ENCODE measurements around the gene USP40. TPM values are rescaled to one million over a fixed set of nuclear protein-coding genes. Genes with fewer than 3 reads are reported as not detected.

Gene USP40
- total RNA-seq, 1 donor from 2014 or later, result 23.8 TPM

DNA sequence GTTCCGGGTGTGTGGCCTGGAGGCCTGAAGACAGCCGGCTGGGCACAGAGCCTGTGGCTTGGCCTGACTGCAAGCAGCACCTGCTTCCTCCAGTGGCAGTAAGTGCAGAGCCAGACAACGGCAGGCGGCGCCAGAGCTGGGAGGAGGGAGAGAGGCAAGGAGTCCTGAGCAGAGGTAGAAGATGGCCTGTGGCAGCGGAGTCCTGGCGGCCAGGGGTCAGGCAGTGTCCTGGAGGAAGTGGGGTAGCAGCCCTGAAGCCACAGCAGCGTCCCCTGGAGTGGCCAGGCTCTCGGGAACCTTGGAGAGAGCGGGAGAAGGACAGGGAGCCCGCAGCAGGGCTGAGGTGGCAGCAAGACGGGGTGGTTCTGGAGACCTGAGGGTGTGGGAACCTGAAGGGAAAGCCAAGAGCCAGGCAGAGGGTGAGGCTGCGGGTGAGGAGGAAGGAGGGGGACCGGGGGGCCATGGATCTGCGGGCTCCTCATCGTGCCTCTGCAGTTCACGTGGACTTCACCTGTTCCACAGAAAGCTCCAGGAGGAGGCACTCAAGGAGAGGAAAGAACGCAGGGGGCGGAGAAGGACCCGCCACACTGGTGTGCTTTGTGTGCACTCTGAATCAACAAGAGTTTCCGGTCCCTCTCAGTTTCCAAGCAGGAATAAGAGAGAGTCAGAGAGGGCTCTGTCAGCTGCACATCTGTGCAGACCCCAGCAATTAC lies 85.9 kb downstream of the USP40 start:
- intact Hi-C loops (cut with DNase I), result loop anchor here (10.0 kb wide), 1 partner anchor 84 kb away; the partner anchor contains the start of gene USP40
- DNase-seq (ENCODE audit: low spot score), result peak; percentile 74

DNA sequence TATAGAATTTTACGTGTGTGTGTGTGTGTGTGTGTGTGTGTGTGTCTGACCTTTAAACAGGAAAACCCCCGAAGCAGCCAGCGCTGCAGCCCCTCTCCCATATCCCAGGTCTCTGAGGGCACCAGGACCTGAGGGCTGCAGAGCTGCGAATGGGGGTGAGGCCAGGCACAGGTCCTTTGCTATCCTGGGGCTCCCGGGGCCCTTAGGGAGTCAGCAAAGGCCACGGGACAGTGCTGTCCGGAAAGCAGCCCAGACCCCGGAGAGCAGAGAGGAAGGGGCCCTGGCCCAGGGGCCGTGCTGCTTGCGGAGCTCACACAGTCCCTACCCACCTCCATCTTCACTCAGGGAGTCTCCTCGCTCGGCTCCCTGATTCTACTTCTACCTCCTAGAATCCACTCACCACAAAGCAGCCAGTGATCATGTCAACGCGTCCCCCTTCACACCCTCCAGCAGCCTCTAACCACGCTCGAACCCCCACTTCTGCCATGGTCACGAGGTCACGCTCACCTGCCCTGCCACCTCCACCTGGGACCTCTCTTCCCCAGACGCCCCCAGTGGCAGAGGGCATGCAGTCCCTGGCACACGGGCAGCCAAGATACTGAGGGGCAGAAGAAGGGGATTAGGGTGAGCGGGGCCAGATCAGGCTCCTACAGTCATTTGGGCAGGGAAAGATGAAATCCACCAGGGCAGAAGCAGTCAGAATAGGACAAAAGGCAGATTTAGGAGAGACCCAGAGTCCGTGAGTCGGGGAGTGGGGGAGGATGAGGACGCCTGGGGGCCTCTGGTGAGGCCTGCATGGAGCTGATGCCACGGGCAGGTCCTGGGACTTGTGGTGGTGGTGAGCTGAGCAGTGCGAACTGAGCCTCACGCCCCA lies 86.7 kb downstream of the USP40 start:
- DNase-seq (ENCODE audit: low spot score), result peak; percentile 62
- intact Hi-C loops (cut with DNase I), result loop anchor here (10.0 kb wide), 1 partner anchor 85 kb away; the partner anchor contains the start of gene USP40

DNA sequence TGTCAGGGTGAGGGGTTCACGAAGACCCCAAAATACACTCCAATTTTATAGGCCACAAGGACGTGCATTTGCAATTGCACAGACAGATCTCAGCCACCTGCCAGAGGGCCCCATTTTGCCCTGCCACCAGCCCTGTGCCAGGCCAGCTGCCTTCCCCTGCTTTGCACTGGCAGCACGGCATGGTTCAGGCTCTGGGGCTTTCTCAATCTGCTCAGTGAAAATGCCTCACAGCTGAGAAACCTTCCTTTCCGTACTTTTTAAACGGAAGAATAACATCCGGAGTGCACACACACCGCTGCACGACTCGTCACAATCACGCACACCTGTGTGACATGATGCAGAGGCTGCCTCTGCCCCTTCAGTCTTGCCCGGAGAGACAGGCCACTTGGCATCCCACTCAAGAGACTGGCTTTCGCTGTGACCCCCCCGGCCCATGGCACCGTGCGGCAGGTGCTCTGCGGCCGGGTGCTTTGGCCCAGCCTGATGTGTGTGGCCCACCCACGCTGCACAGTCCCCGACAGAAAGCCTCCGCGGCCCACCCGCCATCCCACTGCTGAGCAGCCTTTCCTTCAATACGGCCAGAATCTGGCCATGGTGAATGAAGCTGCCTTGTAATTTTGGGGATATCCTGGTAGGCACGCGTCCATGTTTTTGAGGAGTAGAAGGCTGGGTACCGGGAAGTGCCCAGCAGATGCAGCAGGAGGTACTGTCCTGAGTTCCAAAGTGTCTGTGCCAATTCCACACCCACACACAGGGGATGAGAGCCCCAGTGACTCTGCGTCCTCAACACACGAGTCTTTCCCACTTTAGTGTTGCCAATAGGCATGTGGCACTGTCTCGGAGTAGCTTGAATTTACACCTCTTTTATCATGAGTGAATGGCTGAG lies 88.8 kb downstream of the USP40 start:
- DNase-seq (ENCODE audit: low spot score), result peak; percentile 53
- intact Hi-C loops (cut with DNase I), result no loop called here

DNA sequence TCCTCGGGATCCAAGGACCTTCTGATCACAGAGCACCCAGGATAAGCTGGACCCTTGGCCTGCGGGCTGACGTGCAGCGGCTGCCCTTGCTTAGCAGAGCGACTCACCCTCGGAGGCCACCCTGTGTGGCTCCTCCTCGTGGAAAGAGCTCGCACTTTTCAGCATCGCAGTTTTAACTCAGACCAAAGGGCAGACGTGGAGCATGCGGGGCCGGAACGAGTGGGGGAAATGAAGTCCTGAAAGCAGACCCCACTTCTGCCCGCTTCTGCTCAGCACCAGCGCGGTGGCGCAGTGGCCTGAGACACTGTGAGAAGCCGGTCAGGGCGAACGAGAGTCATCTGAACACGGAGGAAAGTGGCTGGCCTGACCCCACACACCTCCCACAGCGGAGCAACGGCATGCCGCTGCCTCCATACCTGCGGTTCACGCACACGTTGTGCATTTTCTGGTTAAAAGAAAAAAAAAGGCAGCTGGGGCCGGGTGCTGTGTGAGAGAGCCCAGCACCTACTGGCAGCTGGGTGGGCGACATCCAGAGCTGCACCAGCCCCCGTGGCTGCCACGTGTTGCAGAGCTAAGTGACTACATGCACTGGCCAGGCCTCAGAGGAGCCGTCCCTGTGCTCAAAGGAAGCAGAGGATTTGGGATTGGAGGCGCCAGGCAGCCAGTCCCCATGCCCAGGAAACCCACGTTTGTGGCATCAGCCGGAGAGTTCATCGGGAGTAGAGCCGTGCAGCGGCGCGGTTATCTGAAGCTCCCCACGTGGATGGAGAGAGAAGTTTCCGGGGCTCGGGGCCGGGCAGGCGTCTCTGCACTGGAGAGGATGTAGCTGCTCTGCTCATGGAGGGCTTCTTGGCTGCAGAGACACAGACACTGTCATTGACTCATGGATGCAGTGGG lies 89.7 kb downstream of the USP40 start:
- intact Hi-C loops (cut with DNase I), result no loop called here
- DNase-seq (ENCODE audit: low spot score), result peak; percentile 70

DNA sequence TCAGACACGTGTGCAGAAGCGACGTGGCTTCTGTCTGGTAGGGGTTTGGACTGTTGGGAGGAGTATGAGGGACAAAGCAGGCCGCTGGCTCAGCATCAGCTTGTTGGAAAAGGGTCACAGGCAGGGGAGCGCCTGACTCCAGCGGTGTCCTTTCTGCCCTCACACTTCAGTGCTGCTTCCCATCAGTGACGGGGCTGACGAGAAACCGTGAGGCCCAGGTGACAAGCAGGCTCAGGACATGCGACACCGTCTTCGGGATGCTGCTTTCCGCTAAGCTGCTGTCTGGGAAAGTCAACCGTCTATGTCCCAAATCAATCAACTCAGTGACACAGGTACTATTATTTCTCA lies 90.5 kb downstream of the USP40 start:
- intact Hi-C loops (cut with DNase I), result no loop called here
- peak; percentile 63 for DNase-seq (ENCODE audit: low spot score)

DNA sequence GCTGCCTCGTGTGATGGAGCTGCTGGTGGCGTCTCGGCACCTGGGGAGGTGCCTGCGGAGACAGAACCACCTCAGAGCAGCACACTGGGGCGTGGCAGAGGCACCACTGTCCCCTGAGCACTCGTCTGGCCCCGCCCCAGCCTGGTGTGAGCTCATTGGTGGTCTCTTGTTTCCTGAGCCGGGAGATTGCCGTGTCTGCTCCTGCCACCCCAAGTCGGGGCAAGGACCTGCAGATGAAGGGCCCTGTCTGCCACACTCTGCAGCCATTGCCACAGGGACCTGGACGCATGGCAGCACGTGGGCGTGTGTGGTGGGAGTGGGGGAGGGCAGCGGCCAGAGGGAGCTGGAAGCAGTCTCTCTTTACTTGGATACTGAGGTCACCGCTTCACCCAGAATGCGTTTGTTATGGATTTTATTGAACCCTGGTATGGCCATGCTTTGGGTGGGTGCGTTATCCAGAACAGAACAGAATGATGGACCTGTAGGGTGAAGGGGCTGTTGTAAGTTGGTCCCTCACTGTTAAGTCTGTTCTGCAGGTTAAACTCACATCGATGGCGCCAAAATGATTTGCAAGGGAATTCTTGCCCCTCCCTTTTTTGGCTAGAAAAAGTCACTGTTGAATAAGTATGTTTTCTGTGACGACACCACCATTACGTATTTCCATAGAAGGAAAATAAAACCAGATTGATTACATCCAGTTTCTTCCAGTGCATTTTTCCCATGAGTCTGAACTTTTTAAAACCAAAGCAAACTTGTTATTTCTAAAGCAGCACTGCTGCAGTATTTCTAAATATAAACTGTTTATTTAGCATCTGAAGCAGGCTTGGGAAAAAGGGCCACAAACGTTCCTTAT lies 92.0 kb downstream of the USP40 start:
- intact Hi-C loops (cut with DNase I), result no loop called here
- DNase-seq (ENCODE audit: low spot score), result peak; percentile 72

DNA sequence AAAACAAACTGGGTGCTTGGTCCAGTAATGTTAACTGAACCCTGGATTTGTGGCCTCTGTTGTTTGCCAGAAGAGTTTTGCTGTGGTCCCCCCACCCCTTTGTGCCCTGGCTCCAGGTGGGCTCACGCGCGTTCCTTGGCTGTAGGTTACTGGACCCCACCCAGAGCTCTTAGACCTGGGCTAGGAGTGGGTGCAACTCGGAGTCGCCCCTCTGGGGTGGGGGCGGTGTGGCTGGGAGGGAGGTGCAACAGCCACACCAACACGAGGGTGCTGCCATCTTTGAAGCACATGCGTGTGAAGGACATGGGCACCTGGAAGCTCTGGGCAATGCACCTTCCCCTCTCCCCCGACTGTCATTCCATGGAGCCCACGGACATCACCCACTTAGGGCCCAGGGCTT lies 92.7 kb downstream of the USP40 start:
- intact Hi-C loops (cut with DNase I), result no loop called here
- DNase-seq (ENCODE audit: low spot score), result peak; percentile 41

DNA sequence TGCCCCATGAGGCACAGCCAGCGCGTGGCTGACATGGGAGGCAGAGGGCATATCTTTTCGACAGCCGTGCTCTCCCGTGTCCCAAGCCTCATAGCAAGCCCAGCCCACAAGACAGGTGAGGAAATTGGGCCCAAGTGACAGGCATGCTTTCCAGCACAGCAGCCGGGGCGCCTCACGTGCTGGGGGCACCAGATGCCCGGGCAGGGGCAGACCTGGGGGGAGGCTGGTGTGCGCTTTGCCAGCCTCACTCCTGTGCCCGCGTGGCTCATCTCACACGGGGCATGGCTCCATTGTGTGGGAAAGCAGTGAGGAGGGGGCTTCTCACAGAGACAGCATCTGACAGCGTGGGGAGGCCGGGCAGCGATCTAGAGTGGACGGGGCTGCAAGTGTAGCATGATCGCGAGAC lies 93.2 kb downstream of the USP40 start:
- intact Hi-C loops (cut with DNase I), result no loop called here
- DNase-seq (ENCODE audit: low spot score), result peak; percentile 74

DNA sequence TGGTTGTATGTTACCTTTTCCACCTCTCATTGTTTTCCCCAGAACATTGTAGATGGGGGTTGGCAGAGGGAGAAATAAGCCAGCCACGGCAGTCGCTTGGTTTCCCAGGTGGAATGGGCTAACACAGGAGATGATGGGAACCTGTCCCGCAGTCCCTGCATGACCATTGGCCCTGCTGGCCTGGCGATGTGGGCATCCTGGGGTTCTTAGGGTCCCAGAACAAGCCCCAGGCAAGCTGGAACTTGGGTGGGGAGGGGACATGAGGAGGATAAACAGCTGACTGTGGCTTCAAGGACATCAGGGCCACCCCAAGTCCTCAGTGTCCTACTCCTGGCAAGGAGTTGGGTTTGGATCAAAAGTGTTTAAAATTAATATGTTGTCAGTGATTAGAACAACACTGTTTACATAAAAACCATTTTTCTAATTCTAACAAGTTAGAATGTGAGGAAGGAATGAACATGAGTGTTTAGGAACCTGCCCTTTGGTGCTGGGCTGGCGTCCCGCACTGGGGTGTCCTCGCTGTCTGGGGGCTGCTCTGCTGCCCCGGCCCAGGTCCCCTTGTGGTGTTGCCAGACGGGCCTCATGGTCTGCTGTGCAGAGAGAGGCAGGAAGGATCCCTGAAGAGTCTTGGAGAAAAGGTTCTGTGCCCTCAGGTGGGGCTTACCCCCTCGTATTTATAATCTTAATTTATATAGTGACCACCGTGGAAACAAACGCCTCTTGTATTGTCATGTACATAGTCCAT lies 95.1 kb downstream of the USP40 start:
- intact Hi-C loops (cut with DNase I), result no loop called here
- DNase-seq (ENCODE audit: low spot score), result peak; percentile 64

DNA sequence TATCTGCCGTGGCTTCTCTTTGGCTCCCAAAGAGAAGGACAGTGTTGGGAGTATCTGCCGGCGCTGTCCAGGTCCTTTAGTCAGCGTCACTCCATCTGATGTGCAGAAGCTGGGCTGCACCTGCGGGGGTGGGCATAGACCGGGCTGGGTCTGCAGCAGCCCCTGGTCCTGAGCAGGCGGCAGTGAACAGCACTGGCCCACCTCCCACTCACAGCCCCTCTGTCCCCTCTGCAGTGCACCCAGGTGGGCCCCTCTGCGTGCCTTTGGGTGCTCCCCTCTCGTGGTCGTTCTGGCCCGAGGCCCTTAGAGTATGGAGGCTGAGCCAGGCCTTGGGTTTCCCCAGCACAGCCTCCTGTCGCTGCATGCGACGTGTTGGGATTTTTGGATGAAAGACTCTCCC lies 95.7 kb downstream of the USP40 start:
- intact Hi-C loops (cut with DNase I), result no loop called here
- DNase-seq (ENCODE audit: low spot score), result peak; percentile 63

DNA sequence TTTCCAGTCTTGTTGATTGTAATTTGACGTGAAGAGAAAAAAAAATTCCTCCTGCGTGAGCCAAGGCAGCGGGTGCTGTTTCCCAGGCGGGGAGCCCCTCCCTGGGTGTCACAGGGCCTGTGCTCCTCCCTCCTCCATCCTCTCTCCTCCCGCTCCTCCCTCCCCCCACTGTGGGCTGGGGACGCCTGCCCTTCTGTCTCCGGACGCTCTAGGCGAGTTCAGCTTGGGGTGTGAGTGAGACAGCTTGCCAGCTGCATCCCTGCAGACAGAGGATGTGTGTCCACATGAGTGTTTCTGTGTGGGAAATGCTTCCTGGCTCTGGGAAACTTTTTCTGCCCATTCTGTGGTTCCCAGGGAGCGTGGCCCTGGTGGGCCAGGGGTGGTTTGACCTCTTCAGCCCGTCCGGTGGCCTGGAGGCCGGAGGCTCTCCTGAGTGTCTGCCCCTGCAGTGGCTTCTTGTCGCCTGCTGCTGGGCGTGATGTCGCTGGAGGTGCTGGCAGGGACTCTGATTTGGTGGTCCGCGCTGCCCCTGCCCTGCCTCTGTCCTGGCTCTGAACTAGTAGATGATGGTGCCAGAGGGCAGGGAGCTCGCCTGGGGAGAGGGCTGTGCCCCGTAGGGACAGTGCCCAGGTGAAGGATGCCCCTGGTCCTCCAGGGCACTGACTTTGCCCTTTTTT lies 96.4 kb downstream of the USP40 start:
- intact Hi-C loops (cut with DNase I), result no loop called here
- DNase-seq (ENCODE audit: low spot score), result peak; percentile 84

DNA sequence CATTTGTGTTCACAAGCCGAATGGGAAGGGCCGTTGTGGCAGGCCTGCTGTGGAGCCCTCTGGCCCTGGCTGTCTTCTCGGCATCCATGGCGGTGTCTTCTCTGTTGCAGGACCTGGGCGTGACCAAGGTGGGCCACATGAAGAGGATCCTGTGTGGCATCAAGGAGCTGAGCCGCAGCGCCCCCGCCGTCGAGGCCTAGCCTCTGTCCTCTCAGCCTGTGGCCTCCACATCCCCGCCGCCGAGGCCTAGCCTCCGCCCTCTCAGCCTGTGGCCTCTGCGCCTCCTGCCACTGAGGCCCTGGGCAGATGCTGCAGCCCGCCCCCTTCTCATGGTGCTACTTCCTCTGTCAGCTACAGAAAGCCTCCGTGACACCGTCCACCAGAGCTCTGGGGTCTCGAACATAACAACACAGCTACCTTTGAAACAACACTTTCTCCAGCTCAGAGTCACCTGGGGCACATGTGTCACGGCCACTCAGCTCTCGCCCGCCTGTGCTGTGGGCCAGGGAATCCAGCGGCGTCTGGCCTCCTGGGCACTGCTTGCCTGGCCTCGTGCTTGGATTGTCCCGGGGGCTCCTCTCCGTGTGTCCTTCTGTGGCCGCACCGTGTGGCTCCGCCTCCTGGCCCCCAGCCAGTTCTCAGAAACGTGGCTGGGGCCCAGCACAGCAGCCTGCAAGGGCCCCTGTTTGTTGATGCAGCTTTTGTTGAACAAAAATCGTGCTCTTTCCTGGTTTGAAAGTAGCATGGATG lies 97.1 kb downstream of the USP40 start:
- intact Hi-C loops (cut with DNase I), result no loop called here
- peak; percentile 78 for DNase-seq (ENCODE audit: low spot score)

DNA sequence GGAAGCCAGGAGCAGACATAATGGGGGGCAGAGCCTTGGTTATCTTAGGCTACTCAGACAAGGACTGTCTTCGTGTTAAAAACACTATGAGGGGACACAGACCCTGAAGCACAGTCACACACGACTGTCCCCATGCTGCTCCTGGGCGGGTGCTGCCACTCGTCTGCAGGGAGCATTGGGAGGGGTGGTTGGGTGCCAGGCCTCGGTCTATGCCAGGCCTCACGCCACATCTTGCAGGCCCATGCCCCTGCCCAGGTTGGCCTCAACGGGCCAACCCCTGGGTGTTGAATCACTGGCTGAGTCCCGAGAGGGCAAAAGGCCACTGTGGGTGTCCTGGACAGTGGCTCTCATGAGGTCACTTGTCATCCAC lies 97.9 kb downstream of the USP40 start:
- intact Hi-C loops (cut with DNase I), result no loop called here
- DNase-seq (ENCODE audit: low spot score), result peak; percentile 66

DNA sequence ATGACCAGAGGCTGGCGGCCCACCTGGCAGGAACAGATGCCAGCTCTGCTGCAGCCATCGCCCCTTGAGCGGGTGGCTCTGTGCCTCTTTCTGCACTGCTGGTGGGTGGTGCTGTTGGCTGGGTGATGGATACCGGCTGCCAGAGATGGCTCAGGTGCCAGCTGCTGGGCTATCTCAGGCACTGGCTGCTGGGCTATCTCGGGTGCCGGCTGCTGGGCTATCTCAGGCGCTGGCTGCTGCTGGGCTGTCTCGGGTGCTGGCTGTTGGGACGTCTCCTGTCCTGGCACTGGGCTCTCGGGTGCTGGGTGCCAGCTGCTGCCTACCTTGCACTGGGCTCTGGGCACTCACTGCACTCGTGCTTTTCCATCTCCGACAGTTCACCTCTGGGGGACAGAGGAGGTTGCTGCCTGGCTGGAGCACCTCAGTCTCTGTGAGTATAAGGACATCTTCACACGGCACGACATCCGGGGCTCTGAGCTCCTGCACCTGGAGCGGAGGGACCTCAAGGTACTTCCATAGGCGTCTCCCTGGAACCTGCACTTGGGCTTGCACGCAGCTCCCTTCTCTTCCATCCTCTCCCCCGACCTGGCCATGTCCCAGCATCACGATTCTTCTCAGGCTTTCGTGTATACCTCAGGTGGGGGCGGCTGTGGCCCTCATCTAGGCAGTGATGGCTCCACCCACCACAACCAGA lies 98.4 kb downstream of the USP40 start:
- DNase-seq (ENCODE audit: low spot score), result peak; percentile 65
- intact Hi-C loops (cut with DNase I), result no loop called here

DNA sequence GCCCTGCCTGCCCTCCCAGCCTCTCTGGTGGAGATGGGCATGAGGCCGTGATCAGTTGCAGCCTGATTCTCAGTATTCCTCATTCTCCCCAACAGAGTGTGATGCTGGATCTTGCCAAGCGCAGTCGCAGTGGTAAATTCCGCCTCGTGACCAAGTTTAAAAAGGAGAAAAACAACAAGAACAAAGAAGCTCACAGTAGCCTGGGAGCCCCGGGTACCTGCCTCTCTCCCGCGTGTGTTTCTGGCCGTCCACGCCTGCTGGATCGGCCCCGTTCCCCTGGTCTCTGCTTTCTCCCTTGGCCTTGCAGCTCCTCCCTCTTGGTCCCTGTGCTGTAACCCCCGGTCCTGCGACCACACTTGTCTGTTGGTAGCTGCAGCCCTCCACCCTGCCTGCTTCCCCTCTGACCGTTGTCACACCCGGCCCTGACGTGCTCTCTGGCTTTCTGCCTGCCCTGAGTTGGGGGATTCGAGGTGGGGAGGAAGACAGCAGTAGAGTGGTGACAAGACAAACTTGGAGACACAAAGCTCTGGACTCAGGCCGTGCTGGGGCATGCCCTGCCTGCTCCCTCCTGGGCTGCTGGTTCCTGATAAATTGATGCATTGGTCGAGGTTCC lies 99.5 kb downstream of the USP40 start:
- DNase-seq (ENCODE audit: low spot score), result no peak
- intact Hi-C loops (cut with DNase I), result no loop called here

Measured in cardiac septum (tissue), 1 donor.